Hematopoietic multipotent progenitor cell treated with erythropoietin and hydrocortisone succinate and interleukin-3 and kit ligand, for 4 days (in vitro differentiated cells): ENCODE results near the gene RALB.
A peak's percentile ranks its signal among the peaks of the same experiment; 100 is the strongest.
"Not testable (repeated sequence)": the region's sequence is repeated elsewhere in the genome, so short reads cannot be mapped to it uniquely, and the experiment has no call there.

Source experiments
- DNase-seq: peaks from one replicate; pipeline ENCODE4 v3.0.0-alpha.2; 2015

RALB gene

GRCh38 chr2:120319123-120319522, 66.5 kb downstream of the RALB start:
- no peak for DNase-seq

- DNase-seq: no peak
These were observed 67.2 kb downstream of the RALB start for GRCh38 chr2:120319686-120320317.

GRCh38 chr2:120320318-120320851, 67.7 kb downstream of the RALB start:
- DNase-seq: peak; percentile 41

GRCh38 chr2:120320887-120321556, 68.4 kb downstream of the RALB start:
- not testable (repeated sequence) for DNase-seq

- no peak for DNase-seq
These were observed 69.2 kb downstream of the RALB start for GRCh38 chr2:120321721-120322284.

- DNase-seq: no peak
These were observed 69.7 kb downstream of the RALB start for GRCh38 chr2:120322329-120322728.

GRCh38 chr2:120323214-120323613, 70.6 kb downstream of the RALB start:
- DNase-seq: no peak

- DNase-seq: peak; percentile 70
These were observed 71.3 kb downstream of the RALB start for GRCh38 chr2:120323807-120324399.

- DNase-seq: no peak
These were observed 72.3 kb downstream of the RALB start for GRCh38 chr2:120324933-120325332.

- DNase-seq: no peak
These were observed 73.4 kb downstream of the RALB start for GRCh38 chr2:120326066-120326465.

GRCh38 chr2:120330946-120331822, 78.5 kb downstream of the RALB start:
- DNase-seq: no peak

GRCh38 chr2:120331903-120332302, 79.3 kb downstream of the RALB start:
- DNase-seq: no peak

- DNase-seq: no peak
These were observed 79.7 kb downstream of the RALB start for GRCh38 chr2:120332384-120332783.

GRCh38 chr2:120334068-120334467, 81.4 kb downstream of the RALB start:
- no peak for DNase-seq

- no peak for DNase-seq
These were observed 84.1 kb downstream of the RALB start for GRCh38 chr2:120336749-120337148.

GRCh38 chr2:120338015-120338414, 85.4 kb downstream of the RALB start:
- peak; percentile 49 for DNase-seq

GRCh38 chr2:120341977-120342376, 89.3 kb downstream of the RALB start:
- DNase-seq: no peak

GRCh38 chr2:120342446-120342845, 89.8 kb downstream of the RALB start:
- DNase-seq: no peak

GRCh38 chr2:120343100-120343432, 90.4 kb downstream of the RALB start:
- no peak for DNase-seq

- DNase-seq: peak; percentile 87
These were observed 90.9 kb downstream of the RALB start for GRCh38 chr2:120343433-120344105.
